ENCODE results near the gene SORL1.

Gene SORL1

DNA sequence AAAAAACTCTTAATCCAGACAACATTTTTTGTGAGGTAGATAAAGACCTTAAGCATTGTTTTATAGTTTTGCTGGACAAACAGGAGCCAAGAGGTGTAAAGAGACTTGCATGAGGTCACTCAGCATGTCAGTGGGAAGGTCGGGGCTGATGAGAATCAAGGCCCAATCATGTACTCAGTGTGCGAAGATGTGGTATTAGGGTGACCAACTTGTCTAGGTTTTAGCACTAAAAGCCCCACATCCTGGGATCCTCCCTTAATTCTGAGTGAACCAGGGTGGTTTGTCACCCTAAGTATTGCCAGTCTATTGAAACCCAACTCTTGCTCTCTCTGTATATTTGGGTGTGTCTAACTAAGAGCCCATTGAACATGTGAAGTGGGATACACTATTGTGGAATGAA lies 20.2 kb downstream of the SORL1 start:
- TF ChIP-seq GATA3 (IDR thresholded peaks at IDR 0.05; ENCODE audit: low read depth, low read length) (no peak), GATA2 (IDR thresholded peaks at IDR 0.05; ENCODE audit: low read depth, low read length) (no peak)

DNA sequence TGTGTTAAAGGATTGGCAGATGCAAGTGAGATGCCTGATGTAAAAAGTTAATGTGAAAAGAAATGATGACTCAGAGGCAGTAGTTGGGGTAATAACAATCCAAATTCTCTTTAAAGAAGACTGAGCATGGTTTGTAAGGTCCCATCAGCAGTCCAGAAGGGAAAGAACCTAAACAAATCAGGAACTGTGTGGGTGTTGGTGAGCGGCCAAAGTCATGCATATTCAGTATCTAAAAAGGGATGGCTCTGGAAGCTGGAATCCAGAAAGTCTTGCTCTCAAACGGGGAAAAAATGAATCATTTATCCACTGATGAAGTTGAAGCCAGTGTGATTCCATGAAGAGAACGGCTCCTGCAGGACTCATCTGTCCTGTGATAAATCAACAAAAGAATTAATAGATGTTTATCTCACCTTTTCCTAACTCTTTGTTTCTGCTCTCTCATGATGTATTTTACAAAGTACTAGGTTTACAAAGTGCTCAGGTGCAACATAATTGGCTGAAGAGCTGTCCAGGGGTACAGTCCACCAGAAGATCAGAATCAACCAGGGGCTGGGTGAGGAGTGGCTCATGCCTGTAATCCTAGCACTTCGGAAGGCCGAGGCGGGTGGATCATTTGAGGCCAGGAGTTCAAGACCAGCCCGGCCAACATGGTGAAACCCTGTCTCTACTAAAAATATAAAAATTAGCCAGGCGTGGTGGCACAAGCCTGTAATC lies 21.1 kb downstream of the SORL1 start:
- TF ChIP-seq GATA3 (IDR thresholded peaks at IDR 0.05; ENCODE audit: low read depth, low read length): no peak

DNA sequence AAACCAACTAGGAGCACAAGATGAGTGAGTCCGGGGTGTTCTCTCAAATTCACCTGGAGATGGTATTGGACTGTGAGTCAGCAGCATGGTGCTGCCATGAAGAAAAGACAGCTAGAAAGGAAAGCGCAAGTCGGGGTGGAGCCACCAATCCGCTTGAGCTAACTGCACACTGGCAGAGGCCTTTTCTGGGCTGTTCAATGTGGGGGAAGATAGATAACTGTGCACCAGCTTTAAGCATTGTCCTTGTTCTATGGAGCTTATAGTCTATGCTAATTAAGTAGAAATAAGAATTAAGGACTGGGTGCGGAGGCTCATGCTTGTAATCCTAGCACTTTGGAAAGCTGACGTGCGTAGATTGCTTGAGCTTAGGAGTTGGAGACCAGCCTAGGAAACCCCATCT lies 22.6 kb downstream of the SORL1 start:
- no peak for TF ChIP-seq GATA3 (IDR thresholded peaks at IDR 0.05; ENCODE audit: low read depth, low read length)
- no peak for TF ChIP-seq GATA2 (IDR thresholded peaks at IDR 0.05; ENCODE audit: low read depth, low read length)

DNA sequence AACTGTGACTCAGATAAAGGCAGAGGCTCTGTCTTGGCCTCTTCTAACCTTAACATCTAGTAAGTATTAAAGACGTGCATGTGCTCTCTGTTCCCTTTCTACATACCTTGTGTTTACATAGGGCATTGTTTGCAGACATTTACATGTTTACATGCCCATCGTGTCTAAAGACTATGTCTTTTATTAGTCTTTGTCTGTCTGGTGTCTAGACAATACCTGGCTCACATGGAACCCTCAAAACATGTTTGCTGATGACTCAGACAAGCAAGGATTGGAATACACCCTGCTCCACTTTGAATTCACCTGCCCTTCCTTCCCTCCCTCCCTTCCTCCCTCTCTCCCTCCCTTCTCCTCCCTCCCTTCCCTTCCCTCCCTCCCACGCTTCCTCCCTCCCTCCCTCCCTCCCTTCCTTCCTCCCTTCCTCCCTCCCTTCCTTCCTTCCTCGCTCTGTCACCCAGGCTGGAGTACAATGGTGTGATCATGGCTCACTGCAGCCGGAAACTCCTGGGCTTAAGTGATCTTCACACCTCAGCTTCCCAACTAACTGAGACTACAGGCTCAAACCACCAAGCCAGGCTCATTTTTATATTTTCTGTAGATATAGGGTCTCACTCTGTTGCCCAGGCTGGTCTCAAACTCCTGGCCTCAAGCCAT lies 24.4 kb downstream of the SORL1 start:
- no peak for TF ChIP-seq GATA3 (IDR thresholded peaks at IDR 0.05; ENCODE audit: low read depth, low read length)
- TF ChIP-seq GATA2 (IDR thresholded peaks at IDR 0.05; ENCODE audit: low read depth, low read length): no peak

DNA sequence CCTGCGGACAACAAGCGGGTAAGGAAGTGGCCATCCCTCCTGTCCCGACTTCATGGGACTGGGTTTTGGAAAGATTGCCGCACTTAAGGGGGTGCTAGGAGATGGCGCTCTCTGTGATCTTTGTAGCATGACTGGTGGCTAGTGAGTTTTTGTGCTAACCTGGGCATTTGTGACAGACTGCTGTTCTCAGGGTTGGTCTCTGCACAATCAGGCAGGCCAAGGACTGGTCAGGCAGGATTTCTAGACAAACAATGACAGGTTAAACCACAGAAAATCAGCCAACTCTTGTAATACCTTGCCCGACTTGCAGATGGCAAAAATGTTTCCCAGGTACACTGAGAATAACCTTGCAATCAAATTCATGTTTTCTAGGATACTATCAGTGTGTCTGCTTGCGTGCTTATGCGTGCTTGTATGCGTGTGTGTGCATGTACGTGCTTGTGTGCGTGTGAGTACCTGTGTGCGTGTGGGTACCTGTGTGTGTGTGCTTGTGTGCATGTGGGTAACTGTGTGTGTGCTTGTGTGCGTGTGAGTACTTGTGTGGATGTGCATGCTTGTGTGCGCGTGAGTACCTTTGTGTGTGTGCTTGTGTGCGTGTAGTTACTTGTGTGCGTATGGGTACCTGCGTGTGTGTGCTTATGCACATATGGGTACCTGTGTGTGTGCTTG lies 26.2 kb downstream of the SORL1 start:
- TF ChIP-seq GATA3 (IDR thresholded peaks at IDR 0.05; ENCODE audit: low read depth, low read length) (no peak), GATA2 (IDR thresholded peaks at IDR 0.05; ENCODE audit: low read depth, low read length) (no peak)

DNA sequence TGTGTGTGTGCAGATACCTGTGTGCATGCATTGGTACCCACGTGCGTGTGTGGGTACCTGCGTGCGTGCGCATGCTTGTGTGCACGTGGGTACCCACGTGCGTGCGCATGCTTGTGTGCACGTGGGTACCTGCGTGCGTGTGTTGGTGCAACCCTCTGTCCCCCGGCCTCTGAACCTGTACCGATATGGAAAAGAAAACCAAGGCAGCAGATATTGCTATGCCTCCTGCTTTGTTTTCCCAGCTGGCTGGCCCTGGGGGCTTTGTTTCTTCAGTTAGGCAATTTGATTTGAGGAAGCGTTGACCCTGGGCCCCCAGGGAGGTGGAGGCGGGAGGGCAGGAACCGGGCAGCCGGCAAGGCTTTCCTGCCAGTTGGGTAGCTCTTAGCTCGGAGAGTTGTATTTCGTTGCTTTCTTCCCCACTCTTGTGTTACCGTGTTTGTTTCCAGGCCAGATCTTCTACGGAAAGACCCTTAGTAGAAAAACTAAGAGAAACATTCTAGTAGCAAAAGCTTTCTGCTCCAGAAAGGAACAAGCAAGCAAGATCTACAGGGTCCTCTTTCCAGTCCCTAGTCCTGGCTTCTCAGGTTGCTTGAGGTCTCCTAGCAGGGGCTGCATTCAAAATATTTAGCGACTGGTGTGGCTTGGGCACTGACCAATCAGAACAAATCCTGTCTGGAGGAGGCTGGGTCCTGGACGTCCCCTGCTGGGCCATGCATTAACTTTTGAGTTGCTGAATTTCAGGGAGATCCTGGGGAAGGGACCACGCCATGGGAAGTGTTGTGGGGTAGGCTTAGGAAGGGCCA lies 27.0 kb downstream of the SORL1 start:
- TF ChIP-seq GATA2 (IDR thresholded peaks at IDR 0.05; ENCODE audit: low read depth, low read length): no peak

DNA sequence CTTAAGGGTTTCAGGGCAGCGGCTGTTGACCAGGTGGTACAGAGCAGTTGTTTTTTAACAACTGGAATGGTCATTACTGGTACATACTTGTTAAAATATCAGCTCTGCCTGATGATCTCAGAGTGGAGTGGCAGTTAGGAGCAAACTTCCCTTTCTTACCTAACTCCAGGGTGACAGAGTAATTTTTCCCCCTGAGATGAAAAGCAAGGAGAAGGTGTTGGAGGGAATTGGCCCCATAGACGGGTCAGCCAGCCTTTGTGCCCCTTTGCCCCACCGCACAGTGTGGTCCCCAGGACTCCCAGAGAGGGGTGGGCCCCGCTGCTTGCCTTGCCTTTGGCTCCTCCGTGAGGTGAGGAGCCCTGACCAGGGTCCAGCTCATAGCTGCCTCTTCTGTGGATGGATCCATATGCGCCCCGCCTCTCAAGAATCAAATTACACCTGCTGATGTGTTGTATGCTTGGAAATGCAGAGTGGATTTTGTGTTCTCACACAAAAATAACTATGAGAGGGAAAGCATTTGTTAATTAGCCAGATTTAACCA lies 27.7 kb downstream of the SORL1 start:
- TF ChIP-seq GATA2 (IDR thresholded peaks at IDR 0.05; ENCODE audit: low read depth, low read length) (no peak), GATA3 (IDR thresholded peaks at IDR 0.05; ENCODE audit: low read depth, low read length) (no peak)

DNA sequence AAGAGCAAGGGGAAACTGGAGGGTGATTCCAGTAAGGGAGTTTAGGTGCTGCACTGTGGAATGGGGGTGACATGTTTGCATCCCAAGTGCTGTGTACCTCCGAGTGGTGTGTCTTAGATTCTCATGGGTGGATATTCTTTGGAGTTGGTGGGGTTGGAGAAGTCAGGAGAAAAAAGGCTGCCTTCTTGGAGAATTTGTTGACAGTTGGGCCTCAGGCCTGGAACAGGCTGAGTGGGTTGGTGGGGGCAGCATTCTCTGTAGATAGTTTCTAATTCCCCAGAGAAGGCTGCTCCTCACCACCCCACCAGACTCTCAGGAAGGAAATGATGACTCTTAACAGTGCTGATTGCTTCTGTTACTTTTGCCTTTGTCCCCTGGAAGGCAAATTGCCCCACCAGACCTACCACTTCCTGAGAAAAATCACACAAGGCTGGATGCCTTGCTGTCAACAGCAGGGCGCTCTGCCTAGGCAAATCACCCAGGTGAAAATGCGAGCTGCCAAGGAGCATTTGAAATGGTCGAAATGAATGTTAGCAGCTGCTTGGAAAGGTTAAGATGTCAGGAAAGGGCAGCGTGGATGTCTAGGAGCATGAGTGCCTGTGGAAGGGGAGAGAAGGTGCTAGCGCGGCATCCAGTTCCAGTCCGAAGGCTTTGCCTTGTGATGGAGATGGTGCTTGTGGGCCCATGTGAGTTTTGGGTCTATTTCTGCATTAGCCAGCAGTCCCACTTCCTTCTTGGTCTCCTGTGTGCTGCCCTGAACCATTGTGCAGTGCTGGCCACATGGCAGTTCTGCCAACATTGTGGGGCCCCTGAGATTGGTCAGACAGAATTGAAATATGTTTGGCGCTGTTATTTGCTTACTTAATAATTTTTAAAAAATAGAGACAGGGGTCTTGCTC lies 30.4 kb downstream of the SORL1 start:
- TF ChIP-seq GATA3 (IDR thresholded peaks at IDR 0.05; ENCODE audit: low read depth, low read length) (no peak), GATA2 (IDR thresholded peaks at IDR 0.05; ENCODE audit: low read depth, low read length) (no peak)

DNA sequence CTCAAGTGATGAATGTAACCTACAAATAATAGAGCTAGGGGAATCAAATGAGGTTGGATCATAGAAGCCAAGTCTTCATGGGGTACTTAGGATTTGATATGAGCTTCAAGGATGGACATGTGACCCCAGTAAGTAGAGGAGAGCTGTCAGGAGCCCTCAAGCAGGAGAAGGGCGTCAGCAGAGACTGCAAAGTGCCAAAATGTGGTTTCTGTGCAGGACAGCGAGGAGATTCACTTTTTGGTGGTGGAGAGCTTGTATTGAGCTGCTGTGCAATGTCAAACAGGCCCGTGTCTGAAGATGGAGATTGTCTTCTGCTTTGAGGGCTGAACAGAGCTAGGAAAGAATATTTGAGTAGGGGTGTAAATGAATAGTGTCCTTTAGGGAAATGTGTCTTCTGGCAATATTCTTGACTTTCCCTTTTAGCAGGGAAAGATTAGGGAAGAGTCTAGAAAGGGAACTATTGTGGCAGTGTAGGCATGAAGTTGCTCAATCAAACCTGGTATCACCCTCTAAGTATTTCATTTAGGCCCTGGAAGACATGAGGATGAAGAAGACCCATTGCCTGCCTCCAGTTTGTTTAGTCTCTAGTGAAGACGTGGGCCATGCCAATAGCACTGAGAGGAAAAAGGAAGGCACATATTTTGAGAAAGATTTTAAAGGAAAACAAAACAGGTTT lies 31.8 kb downstream of the SORL1 start:
- no peak for TF ChIP-seq GATA3 (IDR thresholded peaks at IDR 0.05; ENCODE audit: low read depth, low read length)

DNA sequence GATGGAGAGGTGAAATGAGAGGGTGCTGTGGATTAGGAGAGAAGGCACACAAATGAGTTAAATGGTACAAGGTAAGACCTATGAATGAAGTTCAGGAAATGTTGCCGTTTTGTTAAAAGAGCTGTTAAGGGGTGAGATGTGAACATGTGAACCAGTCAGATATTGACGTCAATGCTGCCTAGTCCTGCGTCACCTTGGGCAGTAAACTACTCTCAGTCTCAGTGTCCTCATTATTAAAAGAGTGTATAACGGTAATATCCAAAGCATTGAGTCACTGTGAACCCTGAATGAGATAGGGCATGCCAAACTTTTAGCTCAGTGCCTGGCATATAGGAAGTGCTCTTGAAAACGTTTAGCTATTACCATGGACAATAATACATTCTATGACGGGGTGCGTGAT lies 33.1 kb downstream of the SORL1 start:
- TF ChIP-seq GATA2 (IDR thresholded peaks at IDR 0.05; ENCODE audit: low read depth, low read length) (no peak), GATA3 (IDR thresholded peaks at IDR 0.05; ENCODE audit: low read depth, low read length) (no peak)

DNA sequence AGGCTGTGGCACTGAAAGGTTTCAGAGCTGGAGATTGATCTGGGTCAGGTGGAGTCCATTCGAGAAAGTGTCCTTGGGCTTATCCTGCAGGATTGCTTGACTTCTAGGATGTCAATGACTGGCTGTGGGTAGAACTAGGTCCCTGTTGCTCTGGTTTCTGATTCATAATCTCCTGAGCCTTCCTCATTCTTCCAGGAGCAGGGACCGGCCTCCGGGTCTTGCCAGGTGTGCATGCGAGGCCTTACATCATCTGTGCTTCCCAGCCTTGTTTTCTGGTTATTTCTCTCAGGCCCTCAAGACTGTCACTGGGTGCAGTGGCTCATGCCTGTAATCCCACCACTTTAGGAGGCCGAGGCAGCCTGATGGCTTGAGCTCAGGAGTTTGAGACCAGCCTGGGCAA lies 33.9 kb downstream of the SORL1 start:
- TF ChIP-seq GATA3 (IDR thresholded peaks at IDR 0.05; ENCODE audit: low read depth, low read length) (no peak), GATA2 (IDR thresholded peaks at IDR 0.05; ENCODE audit: low read depth, low read length) (no peak)

DNA sequence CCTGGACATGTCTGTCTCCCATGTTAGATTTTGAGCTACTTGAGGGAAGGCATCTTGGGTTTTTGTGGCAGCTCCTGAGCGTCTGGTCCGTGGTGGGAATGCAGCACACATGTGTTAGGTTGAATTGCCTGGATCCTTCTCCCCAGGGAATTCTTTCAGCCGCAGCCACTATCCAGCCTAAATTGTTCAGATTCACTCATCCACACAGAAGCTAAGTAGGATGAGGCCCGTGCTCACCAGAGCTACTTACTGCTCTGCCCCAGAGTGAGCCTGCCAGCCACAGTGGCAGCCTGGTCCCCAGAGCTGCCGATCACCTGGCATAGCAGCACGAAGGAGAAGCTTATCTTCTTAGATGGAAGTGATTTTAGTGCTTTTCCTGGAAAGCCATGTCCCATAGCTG lies 35.1 kb downstream of the SORL1 start:
- TF ChIP-seq GATA2 (IDR thresholded peaks at IDR 0.05; ENCODE audit: low read depth, low read length) (no peak), GATA3 (IDR thresholded peaks at IDR 0.05; ENCODE audit: low read depth, low read length) (no peak)

DNA sequence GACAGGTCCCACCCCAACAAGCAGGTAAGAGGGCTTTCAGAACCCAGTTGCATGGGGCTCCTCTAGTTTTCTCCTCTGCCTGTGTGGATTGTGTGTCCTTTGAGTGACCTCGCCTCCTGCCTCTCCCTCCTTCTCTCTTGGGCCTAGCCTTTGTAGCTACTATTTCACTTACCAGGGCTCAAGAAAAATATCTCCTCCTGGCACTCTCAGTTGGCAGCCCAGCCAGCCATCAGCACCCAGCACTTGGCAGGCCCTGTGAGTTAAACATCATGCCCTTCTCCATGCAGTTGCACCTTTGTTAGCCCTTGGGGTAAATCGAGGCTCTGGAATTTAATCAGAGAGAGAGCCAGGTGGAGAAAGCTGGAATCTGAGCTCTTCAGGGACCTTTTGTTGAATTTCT lies 36.1 kb downstream of the SORL1 start:
- TF ChIP-seq GATA2 (IDR thresholded peaks at IDR 0.05; ENCODE audit: low read depth, low read length) (no peak), GATA3 (IDR thresholded peaks at IDR 0.05; ENCODE audit: low read depth, low read length) (no peak)
